ENCODE data around the gene MAP2K7. TPM values are rescaled to one million over a fixed set of nuclear protein-coding genes. Genes with fewer than 3 reads are reported as not detected.

The MAP2K7 gene
- total RNA-seq, 1 donor from 2014 or later, result 38.6 TPM

DNA sequence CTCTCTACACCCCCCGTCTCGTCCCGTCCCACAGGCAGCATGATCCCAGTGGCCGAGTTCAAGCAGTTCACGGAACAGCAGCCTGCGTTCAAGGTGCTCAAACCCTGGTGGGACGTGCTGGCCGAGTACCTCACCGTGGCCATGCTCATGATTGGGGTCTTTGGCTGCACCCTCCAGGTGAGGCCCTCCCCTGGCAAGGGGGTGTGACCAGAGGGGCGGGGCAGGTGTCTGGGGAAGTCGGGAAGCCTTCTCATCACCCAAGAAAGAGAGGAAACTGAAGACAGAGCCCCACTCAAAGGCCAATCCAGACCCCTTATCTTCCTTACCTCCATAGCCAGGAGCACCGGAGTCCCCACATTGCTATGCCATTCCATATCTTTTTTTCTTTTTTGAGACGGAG is 8.1 kb upstream of the MAP2K7 start:
- H3K9me3 ChIP-seq, result no peaks in the 10 kb centered on the region
- intact Hi-C loops (cut with DNase I), result no loop called here
- no peaks in the 10 kb centered on the region for H3K4me1 ChIP-seq
- H3K36me3 ChIP-seq, result no peaks in the 10 kb centered on the region
- H3K4me3 ChIP-seq, result no peak overlapping the region
- H3K27me3 ChIP-seq (ENCODE audit: low read depth), result peaks cover 9% of the 10 kb centered on the region
- TF ChIP-seq CTCF (IDR thresholded peaks at IDR 0.05), result no peak
- no peak for DNase-seq
- no peak for ATAC-seq
- H3K27ac ChIP-seq, result peak overlapping the region; percentile 59

- H3K4me1 ChIP-seq, result peaks cover 5% of the 10 kb centered on the region
- no peaks in the 10 kb centered on the region for H3K36me3 ChIP-seq
- ATAC-seq, result peak; percentile 25 to 41
- H3K4me3 ChIP-seq, result no peak overlapping the region
- intact Hi-C loops (cut with DNase I), result no loop called here
- peaks cover 9% of the 10 kb centered on the region for H3K27me3 ChIP-seq (ENCODE audit: low read depth)
- H3K27ac ChIP-seq, result no peak overlapping the region
- no peaks in the 10 kb centered on the region for H3K9me3 ChIP-seq
- peak; percentile 65 for DNase-seq
- no peak for TF ChIP-seq CTCF (IDR thresholded peaks at IDR 0.05)
Observed at GRCh38 chr19:7897292-7897691, 6.4 kb upstream of the MAP2K7 start.

- H3K4me1 ChIP-seq, result peaks cover 13% of the 10 kb centered on the region
- DNase-seq (no peak), ATAC-seq (no peak)
- H3K4me3 ChIP-seq, result no peak overlapping the region
- H3K36me3 ChIP-seq, result no peaks in the 10 kb centered on the region
- no peak overlapping the region for H3K27ac ChIP-seq
- TF ChIP-seq CTCF (IDR thresholded peaks at IDR 0.05), result no peak
- intact Hi-C loops (cut with DNase I), result no loop called here
- peaks cover 9% of the 10 kb centered on the region for H3K27me3 ChIP-seq (ENCODE audit: low read depth)
- no peaks in the 10 kb centered on the region for H3K9me3 ChIP-seq
Observed at GRCh38 chr19:7898967-7899366, 4.7 kb upstream of the MAP2K7 start.

DNA sequence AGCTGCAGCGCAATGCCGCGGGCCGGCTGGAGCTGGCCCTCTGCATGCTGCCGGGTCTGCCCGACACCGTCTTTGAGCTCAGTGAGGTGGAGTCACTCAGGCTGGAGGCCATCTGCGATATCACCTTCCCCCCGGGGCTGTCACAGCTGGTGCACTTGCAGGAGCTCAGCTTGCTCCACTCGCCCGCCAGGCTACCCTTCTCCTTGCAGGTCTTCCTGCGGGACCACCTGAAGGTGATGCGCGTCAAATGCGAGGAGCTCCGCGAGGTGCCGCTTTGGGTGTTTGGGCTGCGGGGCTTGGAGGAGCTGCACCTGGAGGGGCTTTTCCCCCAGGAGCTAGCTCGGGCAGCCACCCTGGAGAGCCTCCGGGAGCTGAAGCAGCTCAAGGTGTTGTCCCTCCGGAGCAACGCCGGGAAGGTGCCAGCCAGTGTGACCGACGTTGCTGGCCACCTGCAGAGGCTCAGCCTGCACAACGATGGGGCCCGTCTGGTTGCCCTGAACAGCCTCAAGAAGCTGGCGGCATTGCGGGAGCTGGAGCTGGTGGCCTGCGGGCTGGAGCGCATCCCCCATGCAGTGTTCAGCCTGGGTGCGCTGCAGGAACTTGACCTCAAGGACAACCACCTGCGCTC is 3.8 kb upstream of the MAP2K7 start:
- Histone ChIP-seq H3K9me3 (no peaks in the 10 kb centered on the region), H3K36me3 (no peaks in the 10 kb centered on the region), H3K4me1 (peaks cover 20% of the 10 kb centered on the region), H3K27me3 (ENCODE audit: low read depth) (peaks cover 4% of the 10 kb centered on the region), H3K4me3 (no peak overlapping the region), H3K27ac (no peak overlapping the region)
- no peak for ATAC-seq
- no peak for DNase-seq
- intact Hi-C loops (cut with DNase I), result no loop called here
- no peak for TF ChIP-seq CTCF (IDR thresholded peaks at IDR 0.05)

GRCh38 chr19:7900401-7900870 is 3.2 kb upstream of the MAP2K7 start:
- TF ChIP-seq CTCF (IDR thresholded peaks at IDR 0.05), result no peak
- no peaks in the 10 kb centered on the region for H3K9me3 ChIP-seq
- intact Hi-C loops (cut with DNase I), result no loop called here
- H3K4me1 ChIP-seq, result peaks cover 25% of the 10 kb centered on the region
- no peaks in the 10 kb centered on the region for H3K27me3 ChIP-seq (ENCODE audit: low read depth)
- ATAC-seq (no peak), DNase-seq (peak; percentile 45)
- H3K27ac ChIP-seq, result no peak overlapping the region
- no peaks in the 10 kb centered on the region for H3K36me3 ChIP-seq
- H3K4me3 ChIP-seq, result no peak overlapping the region
